Fibroblast of the aortic adventitia (primary cell): ENCODE measurements around the gene ULK4. TPM values are rescaled to one million over a fixed set of nuclear protein-coding genes. Genes with fewer than 3 reads are reported as not detected.
"Not testable (repeated sequence)": the region's sequence is repeated elsewhere in the genome, so short reads cannot be mapped to it uniquely, and the experiment has no call there.

Experiments used
- DNase-seq: peaks from one replicate; pipeline ENCODE4 v3.0.0-alpha.2; 2010; ENCODE audit warnings: low read depth
- H3K4me3 ChIP-seq: 2 replicates; pipeline ENCODE4 v1.5.1; 2011; ENCODE audit warnings: low read depth, mild to moderate bottlenecking, control low read depth, low read length, moderate library complexity
- total RNA-seq: library from RNA; depleted of rRNA; stranded (reverse); fragments of >200 nt; gene quantifications from 2 replicates; pipeline ENCODE4 v1.2.3, GENCODE V29; 2012; ENCODE audit warnings: low replicate concordance
- TF ChIP-seq, protein P1 (sequence below): IDR thresholded peaks from 2 replicates; pipeline ENCODE4 v1.5.1; 2011; ENCODE audit warnings: mild to moderate bottlenecking, low read length, control low read depth, inconsistent platforms; ENCODE audit not compliant: insufficient read depth

The ULK4 gene
- total RNA-seq, 1 donor, result 16.1 TPM

DNA sequence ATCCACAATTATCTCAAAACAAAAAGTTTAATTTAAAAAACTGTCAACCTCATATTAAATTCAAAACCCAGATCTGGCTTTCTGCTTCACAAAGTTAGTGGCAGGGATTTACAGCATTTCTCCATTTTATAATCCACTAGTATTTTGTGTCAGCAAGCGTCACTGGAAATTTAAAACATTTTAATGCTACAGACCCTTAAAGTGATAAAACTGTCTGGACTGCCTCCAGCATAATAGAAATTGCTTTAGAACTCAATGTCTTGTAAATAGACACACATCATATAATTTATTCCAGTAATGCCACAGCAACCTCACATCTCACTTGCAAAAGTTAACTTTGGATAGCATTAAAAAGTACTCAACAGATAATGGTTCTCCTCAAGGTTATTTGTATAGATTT is 116.1 kb downstream of the ULK4 start:
- no peak overlapping the region for H3K4me3 ChIP-seq
- no peak for DNase-seq
- TF ChIP-seq, protein P1, sequence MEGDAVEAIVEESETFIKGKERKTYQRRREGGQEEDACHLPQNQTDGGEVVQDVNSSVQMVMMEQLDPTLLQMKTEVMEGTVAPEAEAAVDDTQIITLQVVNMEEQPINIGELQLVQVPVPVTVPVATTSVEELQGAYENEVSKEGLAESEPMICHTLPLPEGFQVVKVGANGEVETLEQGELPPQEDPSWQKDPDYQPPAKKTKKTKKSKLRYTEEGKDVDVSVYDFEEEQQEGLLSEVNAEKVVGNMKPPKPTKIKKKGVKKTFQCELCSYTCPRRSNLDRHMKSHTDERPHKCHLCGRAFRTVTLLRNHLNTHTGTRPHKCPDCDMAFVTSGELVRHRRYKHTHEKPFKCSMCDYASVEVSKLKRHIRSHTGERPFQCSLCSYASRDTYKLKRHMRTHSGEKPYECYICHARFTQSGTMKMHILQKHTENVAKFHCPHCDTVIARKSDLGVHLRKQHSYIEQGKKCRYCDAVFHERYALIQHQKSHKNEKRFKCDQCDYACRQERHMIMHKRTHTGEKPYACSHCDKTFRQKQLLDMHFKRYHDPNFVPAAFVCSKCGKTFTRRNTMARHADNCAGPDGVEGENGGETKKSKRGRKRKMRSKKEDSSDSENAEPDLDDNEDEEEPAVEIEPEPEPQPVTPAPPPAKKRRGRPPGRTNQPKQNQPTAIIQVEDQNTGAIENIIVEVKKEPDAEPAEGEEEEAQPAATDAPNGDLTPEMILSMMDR, result no peak

DNA sequence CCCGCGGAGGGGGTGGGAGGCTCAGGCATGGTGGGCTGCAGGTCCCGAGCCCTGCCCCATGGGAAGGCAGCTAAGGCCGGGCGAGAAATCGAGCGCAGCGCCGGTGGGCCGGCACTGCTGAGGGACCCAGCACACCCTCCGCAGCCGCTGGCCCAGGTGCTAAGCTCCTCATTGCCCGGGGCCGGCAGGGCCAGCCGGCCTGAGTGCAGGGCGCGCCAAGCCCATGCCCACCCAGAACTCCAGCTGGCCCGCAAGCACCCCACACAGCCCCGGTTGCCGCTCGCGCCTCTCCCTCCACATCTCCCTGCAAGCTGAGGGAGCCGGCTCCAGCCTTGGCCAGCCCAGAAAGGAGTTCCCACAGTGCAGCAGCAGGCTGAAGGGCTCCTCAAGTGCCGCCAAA is 117.6 kb downstream of the ULK4 start:
- DNase-seq, H3K4me3 ChIP-seq: not testable (repeated sequence)

DNA sequence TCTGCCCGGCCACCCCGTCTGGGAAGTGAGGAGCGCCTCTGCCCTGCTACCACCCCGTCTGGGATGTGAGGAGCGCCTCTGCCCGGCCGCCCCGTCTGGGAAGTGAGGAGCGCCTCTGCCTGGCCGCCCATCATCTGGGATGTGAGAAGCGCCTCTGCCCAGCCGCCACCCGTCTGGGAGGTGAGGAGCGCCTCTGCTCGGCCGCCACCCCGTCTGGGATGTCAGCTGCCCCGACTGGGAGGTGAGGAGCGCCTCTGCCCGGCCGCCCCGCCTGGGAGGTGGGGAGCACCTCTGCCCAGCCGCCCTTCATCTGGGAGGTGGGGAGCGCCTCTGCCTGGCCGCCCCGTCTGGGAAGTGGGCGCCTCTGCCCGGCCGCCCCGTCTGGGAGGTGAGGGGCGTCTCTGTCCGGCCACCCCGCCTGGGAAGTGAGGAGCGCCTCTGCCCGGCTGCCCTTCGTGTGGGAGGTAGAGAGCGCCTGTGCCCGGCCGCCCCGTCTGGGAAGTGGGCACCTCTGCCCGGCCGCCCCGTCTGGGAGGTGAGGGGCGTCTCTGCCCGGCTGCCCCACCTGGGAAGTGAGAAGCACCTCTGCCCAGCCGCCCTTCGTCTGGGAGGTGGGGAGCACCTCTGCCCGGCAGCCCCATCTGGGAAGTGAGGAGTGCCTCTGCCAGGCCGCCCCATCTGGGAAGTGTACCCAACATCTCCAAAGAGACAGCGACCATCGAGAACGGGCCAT is 120.8 kb downstream of the ULK4 start:
- not testable (repeated sequence) for H3K4me3 ChIP-seq, DNase-seq

DNA sequence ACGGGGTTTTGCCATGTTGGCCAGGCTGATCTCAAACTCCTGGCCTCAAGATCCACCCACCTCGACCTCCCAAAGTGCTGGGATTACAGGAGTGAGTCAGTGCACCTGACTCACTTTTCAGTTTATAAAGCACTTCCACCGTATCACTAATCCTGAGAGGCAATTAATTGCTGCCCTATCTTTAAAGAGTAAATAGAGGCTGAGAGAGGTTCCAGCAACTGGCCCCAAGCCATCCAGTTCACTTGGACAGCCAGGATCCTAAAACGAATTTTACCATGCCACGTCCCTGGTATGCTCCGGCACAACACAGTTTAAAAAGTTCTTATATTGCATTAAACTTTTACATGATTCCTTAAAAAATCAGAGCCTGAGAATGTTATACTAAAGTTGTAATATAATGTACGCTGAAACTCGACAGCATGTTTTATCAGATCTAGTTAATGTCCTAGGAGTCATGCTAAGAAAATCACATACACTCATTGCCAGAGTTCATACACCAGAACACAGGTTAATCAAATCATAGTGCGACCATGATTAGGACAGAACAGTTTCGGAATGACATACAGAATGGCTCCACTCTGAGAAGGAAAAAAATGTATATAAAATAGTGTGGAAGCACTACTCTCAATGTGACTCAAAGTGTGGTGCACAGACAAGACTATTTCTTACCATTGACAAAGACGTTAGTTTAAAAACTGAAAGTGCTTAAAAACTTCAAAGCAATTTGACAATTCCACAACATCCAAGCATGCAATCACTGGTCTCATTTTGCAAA is 125.4 kb downstream of the ULK4 start:
- TF ChIP-seq, protein P1, result no peak

DNA sequence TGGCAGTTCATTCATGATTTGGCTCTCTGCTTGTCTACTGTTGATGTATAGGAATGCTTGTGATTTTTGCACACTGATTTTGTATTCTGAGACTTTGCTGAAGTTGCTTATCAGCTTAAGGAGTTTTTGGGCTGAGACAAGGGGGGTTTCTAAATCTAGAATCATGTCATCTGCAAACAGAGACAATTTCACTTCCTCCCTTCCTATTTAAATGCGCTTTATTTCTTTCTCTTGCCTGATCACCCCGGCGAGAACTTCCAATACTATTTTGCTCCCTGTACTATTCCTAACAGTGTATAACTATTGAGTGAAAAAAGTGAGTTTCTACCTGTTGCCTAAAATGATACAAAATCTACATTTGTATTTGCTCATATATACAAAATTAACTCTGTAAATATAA is 128.3 kb downstream of the ULK4 start:
- TF ChIP-seq, protein P1, result no peak
- DNase-seq, result no peak
- H3K4me3 ChIP-seq, result no peak overlapping the region

More for the DNA sequence above, 125.4 kb downstream of the ULK4 start:
- no peak overlapping the region for H3K4me3 ChIP-seq
- DNase-seq, result no peak

DNA sequence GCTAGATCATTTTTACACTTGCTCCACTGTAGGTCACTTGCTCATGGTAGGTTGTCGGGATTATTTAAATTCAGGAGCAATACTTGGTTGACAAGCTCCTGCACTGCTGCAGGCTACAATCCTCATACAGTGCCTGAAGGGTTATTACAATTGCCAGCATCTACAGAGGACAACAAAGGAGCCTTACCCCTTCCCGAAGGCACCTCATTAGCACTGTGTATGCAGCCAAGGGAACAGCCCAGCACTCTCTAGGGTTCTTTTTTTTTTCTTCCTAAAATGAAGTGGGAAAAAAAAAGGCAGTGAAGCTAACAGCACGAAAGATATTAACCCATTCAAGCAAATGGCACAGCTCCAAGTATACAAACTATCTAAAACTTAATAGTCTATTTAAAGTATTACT is 142.7 kb downstream of the ULK4 start:
- no peak overlapping the region for H3K4me3 ChIP-seq
- TF ChIP-seq, protein P1, result no peak

DNA sequence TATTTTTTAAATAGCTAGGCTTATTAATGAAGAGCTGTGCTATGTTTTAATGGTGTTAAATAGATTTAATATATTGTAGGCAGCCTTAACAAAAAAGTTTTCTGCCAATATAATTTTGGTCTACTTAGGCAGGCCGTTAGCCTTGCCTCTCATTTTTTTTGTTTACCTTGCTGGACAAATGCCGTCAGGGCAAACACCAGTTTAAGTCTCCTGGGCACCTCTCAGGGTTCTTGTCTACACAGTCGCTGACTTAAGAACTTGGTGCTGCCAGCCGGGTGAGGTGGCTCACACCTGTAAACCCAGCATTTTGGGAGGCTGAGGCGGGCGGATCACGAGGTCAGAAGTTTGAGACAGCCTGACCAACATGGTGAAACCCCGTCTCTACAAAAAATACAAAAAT is 153.3 kb downstream of the ULK4 start:
- TF ChIP-seq, protein P1, result no peak
- no peak overlapping the region for H3K4me3 ChIP-seq
- DNase-seq, result no peak

More for the DNA sequence above, 142.7 kb downstream of the ULK4 start:
- DNase-seq, result no peak
